Skin of body (tissue), 2 donors: ENCODE data around the gene METTL6. TPM values are rescaled to one million over a fixed set of nuclear protein-coding genes. Genes with fewer than 3 reads are reported as not detected.
"Not testable (repeated sequence)": the region's sequence is repeated elsewhere in the genome, so short reads cannot be mapped to it uniquely, and the experiment has no call there.

ENCODE experiments used
- DNase-seq: peaks from one replicate; lab custom pipeline; 2025; lab: John Stamatoyannopoulos, UW
- total RNA-seq: library from RNA; depleted of rRNA; stranded (reverse); fragments of >200 nt; gene quantifications from one replicate; pipeline ENCODE4 v1.2.3, GENCODE V29; 2014

METTL6 gene
- total RNA-seq, 1 donor from 2014 or later, result 24.9 TPM

DNA sequence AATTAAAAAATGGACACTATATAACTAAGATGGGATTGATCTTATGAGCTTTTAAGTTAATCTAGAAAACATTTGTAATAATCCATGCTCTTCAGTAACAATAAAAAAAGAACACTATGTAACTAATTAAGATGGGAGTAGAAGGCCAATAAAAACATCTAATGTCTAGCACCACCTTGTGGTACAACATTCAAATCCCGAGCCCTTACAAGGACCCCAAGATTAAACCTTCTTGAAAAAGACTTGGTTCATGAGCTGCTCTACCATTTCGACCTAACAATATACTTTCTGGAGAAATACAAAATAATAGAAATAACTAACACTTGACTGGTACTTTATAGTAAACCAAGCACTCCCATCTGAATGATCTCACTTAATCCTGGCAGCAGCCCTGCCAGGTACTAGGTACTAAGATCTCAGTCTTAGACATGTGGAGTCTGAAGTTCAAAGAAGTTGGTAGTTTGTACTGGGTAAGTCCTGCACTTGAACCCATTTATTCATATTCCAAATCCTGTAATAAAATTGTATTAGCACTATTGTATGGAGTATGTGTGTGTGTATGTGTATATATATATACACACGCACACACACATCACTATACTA is 21.8 kb downstream of the METTL6 start:
- peak; percentile 47 for DNase-seq

DNA sequence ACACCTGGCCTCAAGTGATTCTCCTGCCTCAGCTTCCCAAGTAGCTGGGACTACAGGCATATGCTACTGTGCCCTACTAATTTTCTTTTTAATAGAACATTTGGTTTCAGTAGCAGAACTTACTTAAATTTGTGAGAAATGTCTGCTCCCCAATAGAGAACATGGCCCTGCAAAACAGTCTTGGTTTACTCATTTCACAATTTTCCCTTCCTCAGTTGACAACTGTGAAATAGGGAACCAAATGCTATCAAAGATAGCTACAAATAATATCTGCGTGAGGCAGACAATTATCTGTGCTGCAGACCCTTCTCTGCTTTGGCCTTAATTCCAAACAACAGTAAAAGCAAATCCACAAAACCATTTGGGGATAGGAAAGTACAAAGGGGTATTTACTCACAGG is 22.6 kb downstream of the METTL6 start:
- no peak for DNase-seq

DNA sequence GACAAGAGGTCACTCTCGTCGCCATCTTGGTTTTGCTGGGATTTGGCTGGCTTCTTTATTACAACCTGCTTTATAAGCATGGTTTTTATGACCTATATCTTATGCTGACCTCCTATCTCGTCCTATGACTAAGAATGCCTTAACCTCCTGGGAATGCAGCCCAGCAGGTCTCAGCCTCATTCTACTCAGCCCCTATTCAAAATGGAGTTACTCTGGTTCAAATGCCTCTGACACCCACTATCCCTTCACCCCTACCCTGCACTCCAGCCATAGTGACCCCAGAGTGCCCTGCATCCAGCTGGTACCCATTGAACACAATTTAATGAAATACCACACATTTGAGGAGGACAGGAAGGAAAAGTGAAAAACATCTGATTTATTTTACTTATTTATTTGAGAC is 23.4 kb downstream of the METTL6 start:
- no peak for DNase-seq

DNA sequence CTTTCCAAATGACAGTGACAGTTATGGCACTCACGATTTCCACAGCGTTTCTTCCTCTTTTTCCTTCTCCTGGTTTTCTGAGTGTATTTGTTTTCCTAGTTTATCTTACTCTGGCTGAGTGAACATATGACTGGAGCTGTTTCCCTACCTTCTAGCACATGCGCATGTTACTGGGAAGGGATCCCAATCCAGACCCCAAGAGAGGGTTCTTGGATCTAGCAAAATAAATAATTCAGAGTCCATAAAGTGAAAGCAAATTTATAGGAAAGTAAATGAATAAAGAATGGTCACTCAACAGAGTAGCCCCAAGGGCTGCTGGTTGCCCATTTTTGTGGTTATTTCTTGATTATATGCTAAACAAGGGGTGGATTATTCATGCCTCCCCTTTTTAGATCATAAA is 23.8 kb downstream of the METTL6 start:
- peak; percentile 21 for DNase-seq

DNA sequence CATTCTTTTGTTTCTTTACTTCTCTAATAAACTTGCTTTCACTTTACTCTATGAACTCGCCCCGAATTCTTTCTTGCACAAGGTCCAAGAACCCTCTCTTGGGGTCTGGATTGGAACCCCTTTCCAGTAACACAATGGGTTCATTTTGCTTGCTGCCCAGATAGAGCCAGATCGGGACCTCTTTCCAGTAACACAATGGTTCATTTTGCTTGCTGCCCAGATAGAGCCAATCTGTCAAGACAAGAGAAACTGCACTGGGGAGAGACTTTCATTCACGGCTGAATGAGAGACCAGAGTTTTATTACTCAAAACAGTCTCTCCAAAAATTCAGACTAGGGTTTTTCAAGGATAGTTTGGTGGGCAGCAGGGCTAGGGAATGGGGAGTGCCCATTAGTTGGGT is 25.4 kb downstream of the METTL6 start:
- no peak for DNase-seq

DNA sequence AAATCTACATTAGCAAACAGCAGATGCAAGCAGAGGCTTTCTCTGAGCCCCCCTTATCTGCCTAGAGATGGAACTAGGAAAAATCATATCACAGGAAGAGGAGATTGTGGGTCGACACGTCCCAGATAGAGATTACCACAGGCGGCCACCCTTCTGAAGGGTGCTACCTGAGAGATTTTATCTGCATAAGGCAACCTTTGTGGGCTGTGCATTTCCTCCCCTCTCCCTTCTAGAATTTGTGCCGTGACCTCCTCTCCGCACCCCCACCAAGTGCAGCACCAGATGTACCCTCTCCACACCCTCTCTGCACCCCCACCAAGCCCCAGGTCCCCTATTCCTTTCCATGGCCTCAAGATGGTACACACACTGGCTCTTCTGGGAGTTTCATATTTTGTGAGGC is 27.4 kb downstream of the METTL6 start:
- DNase-seq, result no peak

DNA sequence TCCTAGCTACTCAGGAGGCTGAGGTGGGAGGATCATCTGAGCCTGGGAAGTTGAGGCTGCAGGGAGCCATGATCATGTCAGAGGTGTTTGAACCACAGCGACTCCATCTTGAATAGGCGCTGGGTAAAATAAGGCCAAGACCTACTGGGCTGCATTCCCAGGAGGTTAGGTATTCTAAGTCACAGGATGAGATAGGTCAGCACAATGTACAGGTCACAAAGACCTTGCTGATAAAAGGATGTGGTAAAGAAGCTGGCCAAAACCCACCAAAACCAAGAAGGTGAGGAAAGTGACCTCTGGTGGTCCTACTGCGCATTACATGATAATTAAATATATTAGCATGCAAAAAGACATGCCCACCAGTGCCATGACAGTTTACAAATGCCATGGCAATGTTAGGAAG is 28.6 kb downstream of the METTL6 start:
- DNase-seq, result not testable (repeated sequence)

DNA sequence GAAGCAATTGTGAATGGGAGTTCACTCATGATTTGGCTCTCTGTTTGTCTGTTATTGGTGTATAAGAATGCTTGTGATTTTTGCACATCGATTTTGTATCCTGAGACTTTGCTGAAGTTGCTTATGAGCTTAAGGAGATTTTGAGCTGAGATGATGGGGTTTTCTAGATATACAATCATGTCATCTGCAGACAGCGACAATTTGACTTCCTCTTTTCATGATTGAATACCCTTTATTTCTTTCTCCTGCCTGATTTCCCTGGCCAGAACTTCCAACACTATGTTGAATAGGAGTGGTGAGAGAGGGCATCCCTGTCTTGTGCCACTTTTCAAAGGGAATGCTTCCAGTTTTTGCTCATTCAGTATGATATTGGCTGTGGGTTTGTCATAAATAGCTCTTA is 34.1 kb downstream of the METTL6 start:
- not testable (repeated sequence) for DNase-seq

DNA sequence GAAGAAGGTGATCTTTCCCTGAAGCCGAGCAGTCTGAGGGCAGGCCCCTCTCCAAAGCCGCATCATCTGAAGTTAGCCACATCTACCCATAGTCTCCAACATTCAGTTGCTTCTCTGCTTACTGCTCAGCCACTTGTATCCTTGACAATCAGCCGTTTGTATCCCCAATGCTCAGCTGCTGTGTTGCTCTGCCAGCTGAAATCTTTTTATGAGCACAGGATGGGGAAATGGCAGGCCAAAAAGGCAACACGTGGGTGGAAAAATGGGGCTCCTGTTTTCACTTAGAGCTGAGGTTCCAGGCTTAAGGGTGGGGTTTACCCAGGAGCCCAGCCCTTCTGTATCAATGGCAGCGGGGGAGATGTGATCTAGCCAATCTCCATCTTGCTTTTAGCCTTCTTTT is 36.3 kb downstream of the METTL6 start:
- DNase-seq, result no peak

DNA sequence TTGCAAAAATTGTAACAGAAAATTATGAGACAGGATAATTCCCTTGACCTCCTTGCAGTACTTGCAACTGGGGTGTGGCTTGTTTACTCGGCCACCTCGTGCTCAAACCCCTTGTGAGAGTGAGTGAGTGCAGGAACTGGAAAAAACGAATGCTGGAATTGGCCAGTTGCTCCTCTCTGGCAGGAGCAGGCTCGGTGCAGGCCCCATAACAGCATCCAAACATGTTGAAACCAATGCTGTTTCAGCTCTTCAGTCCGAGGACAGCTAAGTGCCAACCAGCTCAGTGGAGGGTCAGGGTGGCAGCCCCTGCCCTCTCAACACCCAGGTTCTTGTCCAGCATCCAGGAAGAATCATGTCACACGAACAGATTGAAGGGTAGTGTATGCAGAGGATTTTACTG is 36.9 kb downstream of the METTL6 start:
- no peak for DNase-seq

DNA sequence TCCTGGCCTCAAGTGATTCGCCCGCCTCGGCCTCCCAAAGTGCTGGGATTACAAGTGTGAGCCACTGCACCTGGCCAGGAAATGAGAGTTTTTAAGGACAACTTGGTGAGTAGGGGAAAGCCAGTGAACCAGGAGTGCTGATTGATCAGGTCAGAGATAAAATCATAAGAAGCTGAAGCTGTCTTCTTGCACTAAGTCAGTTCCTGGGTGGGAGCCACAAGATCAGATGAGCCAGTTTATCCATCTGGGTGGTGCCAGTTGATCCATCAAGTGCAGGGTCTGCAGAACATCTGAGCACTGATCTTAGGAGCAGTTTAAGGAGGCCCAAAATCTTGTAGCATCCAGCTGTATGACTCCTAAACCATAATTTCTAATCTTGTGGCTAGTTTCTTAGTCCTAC is 39.0 kb downstream of the METTL6 start:
- not testable (repeated sequence) for DNase-seq

DNA sequence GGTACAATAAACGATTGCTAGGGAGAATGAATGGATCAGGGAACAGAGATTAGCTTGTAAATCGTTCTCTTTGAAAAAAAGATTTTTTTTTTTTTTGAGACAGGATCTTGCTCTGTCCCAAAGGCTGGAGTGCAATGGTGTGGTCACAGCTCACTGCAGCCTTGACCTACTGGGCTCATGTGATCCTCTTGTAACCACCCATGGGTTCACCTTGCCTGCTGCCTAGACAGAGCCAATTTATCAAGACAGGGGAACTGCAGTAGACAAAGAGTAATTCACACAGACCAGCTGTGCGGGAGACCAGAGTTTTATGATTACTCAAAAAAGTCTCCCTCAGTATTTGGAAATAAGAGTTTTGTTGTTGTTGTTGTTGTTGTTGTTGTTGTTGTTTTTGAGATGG is 39.6 kb downstream of the METTL6 start:
- DNase-seq, result no peak

DNA sequence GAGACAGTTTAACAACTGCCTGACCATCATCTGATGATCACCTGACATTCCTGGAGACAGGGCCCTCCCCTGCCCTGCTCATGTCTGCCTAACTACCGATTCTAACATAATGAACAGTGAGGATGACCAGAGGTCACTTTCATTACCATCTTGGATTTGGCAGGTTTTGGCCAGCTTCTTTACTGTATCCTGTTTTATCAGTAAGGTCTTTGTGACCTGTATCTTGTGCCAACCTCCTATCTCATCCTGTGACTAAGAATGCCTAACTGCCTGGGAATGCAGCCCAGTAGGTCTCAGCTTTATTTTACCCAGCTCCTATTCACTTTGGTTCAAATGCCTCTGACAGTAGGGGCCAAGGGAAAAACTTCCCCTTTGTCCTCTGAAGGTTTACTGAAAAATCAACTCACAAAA is 40.2 kb downstream of the METTL6 start:
- no peak for DNase-seq

DNA sequence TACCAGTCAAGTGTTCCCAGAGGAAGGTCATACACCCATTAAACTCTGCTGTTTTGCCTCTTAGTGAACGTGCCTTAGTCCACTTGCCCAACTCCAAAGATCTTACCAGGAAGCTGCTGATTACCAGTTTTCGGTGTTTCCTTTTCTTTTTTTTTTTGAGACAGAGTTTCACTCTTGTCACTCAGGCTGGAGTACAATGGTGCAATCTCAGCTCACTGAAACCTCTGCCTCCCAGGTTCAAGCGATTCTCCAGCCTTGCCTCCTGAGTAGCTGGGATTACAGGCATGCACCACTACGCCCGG is 40.7 kb downstream of the METTL6 start:
- DNase-seq, result not testable (repeated sequence)

DNA sequence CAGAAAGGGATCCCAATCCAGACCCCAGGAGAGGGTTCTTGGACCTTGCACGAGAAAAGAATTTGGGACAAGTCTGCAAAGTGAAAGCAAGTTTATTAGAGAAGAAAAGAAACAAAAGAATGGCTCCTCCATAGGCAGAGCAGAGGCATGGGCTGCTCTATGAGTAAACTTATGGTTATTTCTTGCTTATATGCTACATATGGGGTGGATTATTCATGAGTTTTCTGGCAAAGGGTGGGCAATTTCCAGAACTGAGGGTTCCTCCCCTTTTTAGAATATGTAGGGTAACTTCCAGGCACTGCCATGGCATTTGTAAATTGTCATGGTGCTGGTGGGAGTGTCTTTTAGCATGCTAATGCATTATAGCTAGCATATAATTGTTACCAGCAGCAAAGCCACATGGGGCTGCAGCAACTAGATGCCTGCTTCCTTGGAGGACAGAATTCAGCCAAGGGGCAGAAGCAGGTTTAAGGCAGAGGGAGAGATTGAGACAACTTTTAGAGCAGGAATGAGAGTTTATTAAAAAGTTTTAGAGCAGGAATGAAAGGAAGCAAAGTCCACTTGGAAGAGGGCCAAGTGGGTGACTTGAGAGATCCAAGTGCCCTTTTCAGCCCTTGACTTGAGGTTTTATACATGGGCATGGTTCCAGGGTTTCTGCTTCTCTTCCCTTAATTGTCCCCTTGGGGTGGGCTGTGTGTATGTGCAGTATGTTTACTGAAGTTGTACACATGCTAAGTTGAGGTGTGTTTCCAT is 41.3 kb downstream of the METTL6 start:
- no peak for DNase-seq

DNA sequence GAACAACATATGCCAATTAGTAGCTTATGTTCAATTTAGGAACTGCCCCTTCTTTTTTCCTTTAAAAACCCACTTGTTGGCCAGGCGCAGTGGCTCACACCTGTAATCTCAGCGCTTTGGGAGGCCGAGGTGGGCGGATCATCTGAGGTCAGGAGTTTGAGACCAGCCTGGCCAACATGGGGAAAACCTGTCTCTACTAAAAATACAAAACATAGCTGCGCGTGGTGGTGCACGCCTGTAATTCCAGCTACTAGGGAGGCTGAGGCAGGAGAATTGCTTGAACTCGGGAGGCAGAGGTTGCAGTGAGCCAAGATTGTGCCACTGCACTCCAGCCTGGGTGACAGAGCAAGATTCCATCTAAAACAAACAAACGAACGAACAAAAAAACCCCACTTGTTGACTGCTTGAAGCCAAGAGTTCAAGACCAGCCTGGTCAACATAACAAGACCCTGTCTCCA is 42.1 kb downstream of the METTL6 start:
- DNase-seq, result not testable (repeated sequence)

DNA sequence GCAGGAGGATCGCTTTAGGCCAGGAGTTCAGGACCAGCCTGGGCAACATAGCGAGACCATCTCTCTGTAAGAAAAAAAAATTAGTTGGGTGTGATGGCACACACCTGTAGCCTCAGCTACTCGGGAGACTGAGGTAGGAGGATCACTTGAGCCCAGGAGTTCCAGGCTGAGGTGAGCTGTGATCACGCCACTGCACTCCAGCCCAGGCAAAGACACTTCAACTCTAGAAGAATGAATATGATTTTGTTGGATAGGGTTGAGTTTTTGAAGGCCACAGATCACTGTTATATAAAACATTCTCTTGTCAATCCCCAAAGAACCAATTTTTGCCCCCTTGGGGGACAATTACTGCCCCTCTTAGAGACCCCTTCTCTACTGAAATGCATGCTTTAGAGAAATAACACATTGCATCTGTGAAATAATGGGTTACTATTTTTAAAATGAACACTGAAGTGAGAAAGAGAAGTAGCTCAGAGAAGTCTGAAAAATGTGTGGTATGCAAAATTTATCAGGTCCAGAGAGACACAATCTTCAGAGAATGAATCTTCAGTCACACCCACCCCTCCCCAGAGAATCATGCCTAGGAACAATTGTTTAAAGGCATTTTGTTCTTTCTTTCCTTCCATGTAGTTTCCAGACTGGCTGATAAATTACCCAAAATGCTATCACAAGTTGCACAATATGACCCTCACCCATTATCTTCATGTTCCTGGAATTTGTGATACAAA is 42.7 kb downstream of the METTL6 start:
- no peak for DNase-seq

DNA sequence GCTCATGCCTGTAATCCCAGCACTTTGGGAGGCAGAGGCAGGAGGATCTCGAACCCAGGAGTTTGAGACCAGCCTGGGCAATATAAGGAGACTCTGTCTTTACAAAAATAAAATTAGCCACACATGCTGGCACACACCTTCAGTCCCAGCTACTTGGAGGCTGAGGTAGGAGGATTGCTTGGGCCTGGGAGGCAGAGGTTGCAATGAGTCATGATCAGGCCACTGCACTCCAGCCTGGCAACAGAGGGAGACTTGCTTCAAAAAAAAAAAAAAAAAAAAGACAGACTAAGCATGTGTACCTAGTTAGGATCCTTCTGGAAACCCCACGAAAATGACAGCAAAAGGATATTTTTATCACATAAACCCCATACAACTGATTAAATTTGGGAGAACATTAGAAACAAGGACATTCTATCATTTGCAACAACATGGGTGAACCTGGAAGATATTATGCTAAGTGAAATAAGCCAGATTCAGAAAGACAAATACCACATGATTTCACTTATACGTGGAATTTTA is 44.9 kb downstream of the METTL6 start:
- DNase-seq, result no peak

DNA sequence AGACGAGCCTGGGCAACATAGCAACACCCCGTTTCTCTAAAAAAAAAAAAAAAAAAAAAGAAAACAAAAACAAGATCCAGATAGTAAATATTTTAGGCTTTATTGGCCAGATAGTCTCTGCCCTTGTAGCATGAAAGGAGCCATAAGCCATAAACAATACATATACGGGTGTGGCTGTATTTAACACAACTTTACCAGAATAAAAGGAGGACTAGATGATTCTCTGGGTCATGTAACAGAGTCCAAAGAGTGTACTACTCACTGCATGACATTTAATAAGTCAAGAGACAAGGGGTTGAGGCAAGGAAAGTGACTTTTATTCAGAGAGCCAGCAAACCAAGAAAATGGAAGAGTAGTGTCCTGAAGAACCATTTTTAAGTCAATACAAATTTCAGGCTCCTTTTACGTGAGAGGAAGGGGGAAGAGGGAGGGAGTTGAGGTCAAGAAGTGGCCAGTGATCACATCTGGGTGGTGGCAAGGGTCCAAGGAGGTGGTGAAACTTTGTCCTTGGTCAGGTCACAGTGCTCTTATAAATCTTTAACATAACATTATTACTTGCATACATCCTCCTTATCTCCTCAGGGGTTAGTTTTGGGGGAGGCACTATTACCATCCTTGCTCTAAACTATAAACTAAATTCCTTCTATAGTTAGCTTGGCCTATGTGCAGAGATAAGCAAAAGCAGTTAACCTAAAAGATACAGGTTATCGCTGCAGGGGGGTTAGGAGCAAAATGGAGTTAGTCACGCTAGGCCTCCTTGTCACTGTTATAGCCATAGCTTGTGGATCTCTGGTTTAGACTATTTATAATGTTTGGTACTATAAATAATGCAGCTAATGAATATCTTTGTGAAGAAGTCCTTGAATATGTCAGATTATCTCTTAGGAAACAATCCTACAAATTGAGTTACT is 46.1 kb downstream of the METTL6 start:
- DNase-seq, result no peak

DNA sequence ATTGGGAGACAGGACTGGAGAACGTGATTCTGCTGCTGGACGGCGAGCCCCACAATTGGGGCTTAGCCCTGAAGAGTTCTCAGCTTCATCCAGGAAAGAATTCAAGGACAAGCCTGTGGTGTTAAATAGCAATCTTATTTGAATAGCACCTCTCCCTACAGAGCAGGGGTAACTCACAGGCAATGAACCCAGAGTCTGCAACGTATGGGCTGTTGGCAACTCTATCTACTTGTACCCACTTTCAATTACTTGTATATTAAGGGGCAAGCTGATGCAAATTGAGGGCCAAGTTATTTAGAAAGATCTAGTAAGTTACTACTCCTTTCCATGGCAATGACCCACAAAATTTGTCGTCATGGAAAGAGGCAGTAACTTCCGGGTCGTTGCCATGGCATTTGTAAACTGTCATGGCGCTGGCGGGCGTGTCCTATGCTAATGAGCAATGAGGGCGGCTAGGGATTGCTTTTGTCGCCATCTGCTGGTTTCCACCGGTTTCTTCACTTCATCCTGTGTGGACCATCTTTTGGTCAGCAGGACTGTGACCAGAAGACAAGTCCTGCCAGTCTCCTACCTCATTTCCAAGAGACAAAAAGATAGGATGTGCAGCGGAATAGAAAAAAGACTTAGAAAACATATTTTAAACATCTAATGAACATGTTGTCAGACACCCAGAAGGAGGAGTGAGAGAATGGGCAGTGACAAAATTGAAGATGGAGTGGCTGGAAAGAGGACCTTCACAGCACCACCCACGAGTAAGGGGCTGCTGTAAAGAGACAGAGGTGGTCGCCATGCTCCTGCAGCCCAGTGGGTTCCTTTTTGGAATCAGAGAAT is 49.2 kb downstream of the METTL6 start:
- peak; percentile 93 for DNase-seq
